Stomach (tissue), 9 donors: ENCODE data around the gene HSD17B2. TPM values are rescaled to one million over a fixed set of nuclear protein-coding genes. Genes with fewer than 3 reads are reported as not detected.

Experiments
- DNase-seq, 2 donors: peaks; one replicate each; pipeline versions ENCODE4 v3.0.0 to v3.0.0-alpha.2; 2013 to 2019
- H3K27ac ChIP-seq, 5 donors: fragments of 200-600 bp in 4 of 5; sonication (generic) in 4 of 5; one replicate each; pipeline ENCODE4 v1.5.1; 2013 to 2019; ENCODE audit warnings: mild to moderate bottlenecking in 1 of 5, moderate library complexity in 1 of 5
- H3K27me3 ChIP-seq, 3 donors: fragments of 200-600 bp; sonication (generic); one replicate each; pipeline ENCODE4 v1.5.1; 2017 to 2019; ENCODE audit warnings: mixed run types in 1 of 3
- H3K36me3 ChIP-seq, 4 donors: fragments of 200-600 bp; sonication (generic); 1 replicate in 3 of 4; 2 replicates in 1 of 4; pipeline ENCODE4 v1.5.1; 2016 to 2019
- H3K4me1 ChIP-seq, 4 donors: fragments of 200-600 bp; sonication (generic); one replicate each; pipeline ENCODE4 v1.5.1; 2016 to 2019
- H3K4me3 ChIP-seq, 4 donors: fragments of 200-600 bp; sonication (generic) in 3 of 4; one replicate each; pipeline ENCODE4 v1.5.1; 2016 to 2019; ENCODE audit warnings: mild to moderate bottlenecking in 1 of 4
- H3K9me3 ChIP-seq, 4 donors: fragments of 200-600 bp; sonication (generic); one replicate each; pipeline ENCODE4 v1.5.1; 2016 to 2019
- EP300 ChIP-seq: sonication (generic); formaldehyde crosslinking; IDR thresholded peaks from one replicate; pipeline ENCODE4 v1.6.1; 2017; ENCODE audit warnings: antibody characterized with exemption
- POLR2A ChIP-seq, 4 donors: fragments of 450-650 bp; IDR thresholded peaks; one replicate each; pipeline ENCODE4 v1.6.1; 2016; ENCODE audit warnings: antibody characterized with exemption in 4 of 4, control low read depth in 2 of 4, mild to moderate bottlenecking in 1 of 4, moderate library complexity in 1 of 4
- POLR2AphosphoS5 ChIP-seq, 3 donors: sonication (generic); formaldehyde crosslinking; IDR thresholded peaks; one replicate each; pipeline ENCODE4 v1.6.1; 2016; ENCODE audit warnings: antibody characterized with exemption in 3 of 3
- WGBS, 5 donors: extraction: QIAGEN DNeasy Blood & Tissue Kit in 3 of 5; methylation state at CpG; one replicate each; pipeline versions ENCODE4 v1.1.5 to v1.1.7; 2013 to 2018; 5-methylcytosine and 5-hydroxymethylcytosine counted together
- intact Hi-C: fragments of 100-400 bp; cut with DNase I; formaldehyde crosslinking; loops from one replicate; pipeline ENCODE4 v1.15.1; 2023; ENCODE audit warnings: low total_unique reads
- polyA plus RNA-seq, 3 donors: library from polyadenylated mRNA; stranded (reverse); fragments of 200-250 nt; gene quantifications; one replicate each; pipeline ENCODE4 v1.2.3, GENCODE V29; 2013
- total RNA-seq, 5 donors: library from RNA; depleted of rRNA; stranded (reverse); fragments of >200 nt; gene quantifications; one replicate each; pipeline versions ENCODE4 v1.1.0 to v1.2.3, GENCODE V29; 2014 to 2016
- TF ChIP-seq, protein P1 (sequence below), 7 experiments: fragments of 450-650 bp in 4 of 7; fragments of 200-600 bp in 3 of 7; sonication (generic) in 3 of 7; IDR thresholded peaks; one replicate each; pipeline ENCODE4 v1.5.1; 2016 to 2019; ENCODE audit warnings: antibody characterized with exemption in 7 of 7, control low read depth in 2 of 7, mild to moderate bottlenecking in 1 of 7
- donor health status: healthy with polysubstance abuse.
- donor health status: Bipolar disorder and iron deficiency.
- donor health status: healthy.

Gene HSD17B2
- total and polyA plus RNA-seq, 8 donors: 6.6 to 25.7 (median 15.2) TPM; not detected in 1

DNA sequence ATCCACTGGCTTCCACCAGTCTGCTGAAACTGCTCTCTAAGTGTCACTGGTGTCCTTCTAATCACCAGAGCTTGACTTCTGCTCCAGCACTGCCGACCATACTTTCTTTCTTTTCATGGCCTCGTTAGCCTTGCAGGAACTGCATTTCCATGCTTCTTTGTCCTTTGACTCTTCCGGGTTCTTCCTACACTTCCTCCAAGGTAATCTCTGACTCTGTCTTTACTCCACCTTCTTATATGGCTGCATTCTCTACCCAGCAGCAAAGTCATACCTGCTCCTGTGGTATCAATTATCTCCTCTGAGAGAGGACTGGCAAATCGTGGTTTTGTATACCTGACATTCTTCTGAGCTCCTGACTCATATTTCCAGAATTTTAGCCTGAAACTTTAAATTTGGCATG lies 6.5 kb downstream of the HSD17B2 start:
- Histone ChIP-seq H3K36me3 (no peaks in the 10 kb centered on the region), H3K4me3 (no peak overlapping the region), H3K27me3 (no peaks in the 10 kb centered on the region), H3K9me3 (no peaks in the 10 kb centered on the region), H3K27ac (no peak overlapping the region), H3K4me1 (peaks cover 0 to 17% (median 3%) of the 10 kb centered on the region in 4 donors)
- no peak for DNase-seq
- TF ChIP-seq POLR2A (IDR thresholded peaks at IDR 0.05): no peak
- TF ChIP-seq EP300: no peak
- TF ChIP-seq, protein P1, sequence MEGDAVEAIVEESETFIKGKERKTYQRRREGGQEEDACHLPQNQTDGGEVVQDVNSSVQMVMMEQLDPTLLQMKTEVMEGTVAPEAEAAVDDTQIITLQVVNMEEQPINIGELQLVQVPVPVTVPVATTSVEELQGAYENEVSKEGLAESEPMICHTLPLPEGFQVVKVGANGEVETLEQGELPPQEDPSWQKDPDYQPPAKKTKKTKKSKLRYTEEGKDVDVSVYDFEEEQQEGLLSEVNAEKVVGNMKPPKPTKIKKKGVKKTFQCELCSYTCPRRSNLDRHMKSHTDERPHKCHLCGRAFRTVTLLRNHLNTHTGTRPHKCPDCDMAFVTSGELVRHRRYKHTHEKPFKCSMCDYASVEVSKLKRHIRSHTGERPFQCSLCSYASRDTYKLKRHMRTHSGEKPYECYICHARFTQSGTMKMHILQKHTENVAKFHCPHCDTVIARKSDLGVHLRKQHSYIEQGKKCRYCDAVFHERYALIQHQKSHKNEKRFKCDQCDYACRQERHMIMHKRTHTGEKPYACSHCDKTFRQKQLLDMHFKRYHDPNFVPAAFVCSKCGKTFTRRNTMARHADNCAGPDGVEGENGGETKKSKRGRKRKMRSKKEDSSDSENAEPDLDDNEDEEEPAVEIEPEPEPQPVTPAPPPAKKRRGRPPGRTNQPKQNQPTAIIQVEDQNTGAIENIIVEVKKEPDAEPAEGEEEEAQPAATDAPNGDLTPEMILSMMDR (IDR thresholded peaks at IDR 0.05): no peak
- TF ChIP-seq POLR2AphosphoS5 (IDR thresholded peaks at IDR 0.05): no peak
- intact Hi-C loops: no loop called here
- 77 to 88% (median 84%) methylated on average over 4 of the region's 4 CpGs for WGBS, 5 donors

DNA sequence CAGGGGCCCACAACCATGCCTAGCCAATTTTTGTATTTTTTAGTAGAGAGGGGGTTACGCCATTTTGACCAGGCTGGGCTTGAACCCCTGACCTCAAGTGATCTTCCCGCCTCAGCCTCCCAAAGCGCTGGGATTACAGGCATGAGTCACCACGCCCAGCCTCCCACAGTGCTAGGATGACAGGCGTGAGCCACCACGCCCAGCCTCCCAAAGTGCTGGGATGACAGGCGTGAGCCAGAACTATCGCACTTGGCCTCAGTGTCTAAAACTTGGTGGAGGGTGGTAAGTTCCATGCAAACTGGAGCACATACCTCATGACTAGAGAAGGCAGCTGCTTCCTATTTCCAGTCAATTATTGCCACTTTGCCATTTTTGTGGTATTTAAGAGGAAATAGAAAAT lies 7.1 kb downstream of the HSD17B2 start:
- no peak for DNase-seq
- Histone ChIP-seq H3K4me3 (no peak overlapping the region), H3K9me3 (no peaks in the 10 kb centered on the region), H3K27me3 (no peaks in the 10 kb centered on the region), H3K27ac (no peak overlapping the region), H3K36me3 (no peaks in the 10 kb centered on the region), H3K4me1 (peaks cover 0 to 23% (median 3%) of the 10 kb centered on the region in 4 donors)
- 92 to 96% (median 94%) methylated on average over 8 of the region's 8 CpGs for WGBS, 5 donors
- intact Hi-C loops: no loop called here
- TF ChIP-seq, protein P1 (IDR thresholded peaks at IDR 0.05): no peak
- TF ChIP-seq POLR2A (IDR thresholded peaks at IDR 0.05) (no peak), EP300 (no peak), POLR2AphosphoS5 (IDR thresholded peaks at IDR 0.05) (no peak)

DNA sequence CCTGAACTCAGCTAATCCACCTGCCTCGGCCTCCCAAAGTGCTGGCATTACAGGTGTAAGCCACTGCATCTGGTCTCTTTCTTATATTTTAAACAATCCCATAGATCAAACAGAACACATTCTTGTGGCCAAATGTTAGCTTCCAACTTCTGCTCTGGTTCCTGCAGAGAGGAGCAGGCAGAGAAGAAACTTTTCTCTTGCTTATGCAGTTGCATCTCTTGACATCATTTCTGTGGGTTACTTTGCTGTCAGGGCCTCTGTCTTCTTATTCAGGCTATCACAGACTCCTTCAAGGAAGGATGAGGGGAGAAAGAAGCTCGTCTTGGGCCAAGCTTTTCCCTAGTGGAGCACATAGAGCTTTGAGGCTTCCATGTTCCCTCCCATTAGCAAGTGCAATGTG lies 7.8 kb downstream of the HSD17B2 start:
- TF ChIP-seq, protein P1 (IDR thresholded peaks at IDR 0.05): no peak
- TF ChIP-seq POLR2A (IDR thresholded peaks at IDR 0.05): no peak
- no peak for TF ChIP-seq EP300
- TF ChIP-seq POLR2AphosphoS5 (IDR thresholded peaks at IDR 0.05): no peak
- no peaks in the 10 kb centered on the region for H3K36me3 ChIP-seq
- no peak overlapping the region for H3K4me3 ChIP-seq
- peaks cover 0 to 21% (median 5%) of the 10 kb centered on the region in 4 donors for H3K4me1 ChIP-seq
- no peak for DNase-seq
- H3K27ac ChIP-seq: peak overlapping the region in 1 of 5 donors; percentile 53
- intact Hi-C loops: no loop called here
- WGBS, 5 donors: 70 to 90% (median 85%) methylated on average over 2 of the region's 2 CpGs
- H3K27me3 ChIP-seq: no peaks in the 10 kb centered on the region
- no peaks in the 10 kb centered on the region for H3K9me3 ChIP-seq

DNA sequence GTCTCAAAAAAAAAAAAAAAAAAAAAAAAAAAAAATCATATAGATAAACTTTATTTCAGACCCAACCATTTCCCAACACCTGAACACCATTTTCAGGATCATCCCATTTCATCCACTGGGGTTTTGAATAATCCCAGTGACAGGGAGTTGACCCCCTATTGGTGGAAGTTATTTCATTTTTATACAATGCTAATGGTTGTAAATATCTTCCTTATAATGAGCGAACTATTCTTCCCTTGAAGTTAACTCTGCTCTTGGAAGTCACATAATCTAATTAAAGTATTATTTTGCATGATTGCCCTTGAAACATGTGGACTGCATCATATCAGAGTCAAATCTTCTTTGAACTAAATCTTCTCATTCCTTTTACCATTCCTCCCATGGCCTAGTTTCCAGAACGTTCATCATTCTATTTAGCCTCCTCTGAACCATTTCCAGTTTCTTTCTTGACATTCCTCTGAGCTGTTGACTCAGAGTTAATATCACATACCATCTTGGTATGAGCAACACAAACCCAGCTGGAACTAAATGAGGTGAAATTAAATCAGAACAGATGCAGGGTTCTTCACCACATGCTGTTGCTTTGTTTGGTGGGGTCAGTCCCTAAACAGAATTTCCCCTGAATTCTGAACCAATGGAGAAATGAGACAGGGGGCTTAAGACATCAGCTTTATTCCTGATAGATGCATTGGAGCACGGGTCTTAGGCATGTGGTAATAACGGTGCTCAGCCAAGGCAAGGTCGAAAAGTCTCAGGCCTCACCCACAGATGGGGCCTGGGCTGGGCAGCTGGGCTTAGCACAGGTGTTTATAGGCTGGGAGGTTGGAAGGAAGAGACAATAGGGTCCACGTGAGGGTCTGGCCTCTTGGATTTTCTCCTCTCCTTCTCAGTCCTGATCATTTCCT lies 8.9 kb downstream of the HSD17B2 start:
- intact Hi-C loops: no loop called here

More for the DNA sequence above, 8.9 kb downstream of the HSD17B2 start:
- Histone ChIP-seq H3K27me3 (no peaks in the 10 kb centered on the region), H3K27ac (peak overlapping the region in 2 of 5 donors; percentile 17 to 53), H3K4me3 (no peak overlapping the region), H3K9me3 (no peaks in the 10 kb centered on the region), H3K36me3 (no peaks in the 10 kb centered on the region), H3K4me1 (peaks cover 0 to 24% (median 6%) of the 10 kb centered on the region in 4 donors)
- DNase-seq: peak in 1 of 2 donors; percentile 27
- no peak for TF ChIP-seq EP300
- TF ChIP-seq, protein P1 (IDR thresholded peaks at IDR 0.05): no peak
- peak in 2 of 3 donors; percentile 13 to 20 for TF ChIP-seq POLR2AphosphoS5 (IDR thresholded peaks at IDR 0.05)
- WGBS, 5 donors: 53 to 71% (median 63%) methylated on average over 6 of the region's 6 CpGs
